HEK293T (cell line): Measurements from ENCODE around the gene LAMA1.

ENCODE experiments used
- BHLHE40 ChIP-seq: fragments of 450-650 bp; IDR thresholded peaks from 2 replicates; pipeline ENCODE4 v1.6.1; 2016; ENCODE audit warnings: mild to moderate bottlenecking, moderate library complexity, borderline replicate concordance
- ELF4 ChIP-seq: fragments of 450-650 bp; IDR thresholded peaks from 2 replicates; pipeline ENCODE4 v1.6.1; 2017; ENCODE audit warnings: antibody characterized with exemption
- FOXK2 ChIP-seq: fragments of 450-650 bp; IDR thresholded peaks from 2 replicates; pipeline ENCODE4 v1.6.1; 2016; ENCODE audit warnings: mild to moderate bottlenecking
- FOXM1 ChIP-seq: fragments of 450-650 bp; IDR thresholded peaks from 2 replicates; pipeline ENCODE4 v1.6.1; 2017; ENCODE audit warnings: mild to moderate bottlenecking, borderline replicate concordance
- L3MBTL2 ChIP-seq: fragments of 450-650 bp; conservative IDR thresholded peaks from 2 replicates; pipeline ENCODE4 v1.6.1; 2016; ENCODE audit warnings: mild to moderate bottlenecking
- NFRKB ChIP-seq: fragments of 450-650 bp; IDR thresholded peaks from 2 replicates; pipeline ENCODE4 v1.6.1; 2016; ENCODE audit warnings: mild to moderate bottlenecking, moderate library complexity
- PKNOX1 ChIP-seq: fragments of 450-650 bp; IDR thresholded peaks from 2 replicates; pipeline ENCODE4 v1.6.1; 2016
- SP1 ChIP-seq: fragments of 450-650 bp; IDR thresholded peaks from 2 replicates; pipeline ENCODE4 v1.6.1; 2017
- SUZ12 ChIP-seq: fragments of 450-650 bp; IDR thresholded peaks from 2 replicates; pipeline ENCODE4 v1.6.1; 2016; ENCODE audit warnings: mild to moderate bottlenecking
- TARDBP ChIP-seq: fragments of 450-650 bp; IDR thresholded peaks from 2 replicates; pipeline ENCODE4 v1.6.1; 2016

DNA sequence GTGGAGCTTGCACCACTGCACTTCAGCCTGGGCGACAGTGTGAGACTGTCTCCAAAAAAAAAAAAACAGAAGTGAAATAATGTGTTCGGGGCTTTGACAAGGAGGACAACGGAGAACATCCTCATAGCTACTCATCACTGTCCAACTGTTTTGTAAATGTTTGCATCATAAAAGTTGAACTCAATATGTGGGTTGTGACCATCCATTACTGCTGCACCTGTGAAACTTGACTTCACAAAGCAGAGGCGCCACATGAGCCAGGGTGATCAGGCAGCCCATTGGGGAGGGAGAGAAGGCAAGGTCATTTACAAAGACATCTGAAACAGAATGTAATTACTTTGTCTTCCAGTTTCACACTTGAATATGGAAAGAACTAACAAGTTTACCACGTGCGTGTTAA is 61.6 kb downstream of the LAMA1 start:
- no peak for TF ChIP-seq NFRKB
- TF ChIP-seq TARDBP: no peak
- TF ChIP-seq L3MBTL2: no peak
- TF ChIP-seq BHLHE40: no peak
- no peak for TF ChIP-seq ELF4
- no peak for TF ChIP-seq FOXM1
- TF ChIP-seq SUZ12: no peak
- no peak for TF ChIP-seq SP1
- no peak for TF ChIP-seq FOXK2
- TF ChIP-seq PKNOX1: no peak
